HAP-1 (cell line): ENCODE results near the gene HLA-DOA.

Experiments used
- DNase-seq, 2 experiments: peaks; one replicate each; pipeline ENCODE4 v3.0.0-alpha.2; 2016 to 2020; ENCODE audit warnings: low spot score in 2 of 2
- H3K27me3 ChIP-seq: fragments of 250-450 bp; sonication (Bioruptor Pico); 2 replicates; pipeline ENCODE4 v1.5.1; 2020; ENCODE audit warnings: low read depth, mild to moderate bottlenecking, moderate library complexity
- H3K36me3 ChIP-seq: fragments of 250-450 bp; sonication (Bioruptor Pico); replicated peaks from 2 replicates; pipeline ENCODE4 v1.5.1; 2020; ENCODE audit warnings: mild to moderate bottlenecking
- H3K4me1 ChIP-seq: fragments of 250-450 bp; sonication (Bioruptor Pico); 2 replicates; pipeline ENCODE4 v1.5.1; 2020; ENCODE audit warnings: mild to moderate bottlenecking
- H3K4me3 ChIP-seq: fragments of 250-450 bp; sonication (Bioruptor Pico); 2 replicates; pipeline ENCODE4 v1.5.1; 2020; ENCODE audit warnings: mild to moderate bottlenecking, moderate library complexity
- H3K9me3 ChIP-seq: fragments of 250-450 bp; sonication (Bioruptor Pico); 2 replicates; pipeline ENCODE4 v1.5.1; 2020; ENCODE audit warnings: mild to moderate bottlenecking, moderate library complexity
- in situ Hi-C: fragments of 300-500 bp; cut with MboI; formaldehyde crosslinking; loops from 3 replicates; pipeline ENCODE4 v1.14.3; 2020; ENCODE audit warnings: low sequenced_read_pairs, inconsistent platforms, mixed read lengths

The HLA-DOA gene

GRCh38 chr6:33008944-33009861 lies at the start of gene HLA-DOA:
Gene HLA-DOA, minus strand, starts transcription at chr6:33009591.
- Histone ChIP-seq H3K36me3 (no peaks in the 10 kb centered on the region), H3K4me3 (no peak within 1 kb of the TSS), H3K9me3 (no peaks in the 10 kb centered on the region), H3K27me3 (peaks cover 34% of the 10 kb centered on the region), H3K4me1 (no peaks in the 10 kb centered on the region)
- DNase-seq, result no peak
- in situ Hi-C loops, result no loop called here

- H3K4me1 ChIP-seq, result peaks cover 7% of the 10 kb centered on the region
- DNase-seq, result no peak
- in situ Hi-C loops, result no loop called here
Observed at GRCh38 chr6:33057222-33058150, 48.1 kb upstream of the HLA-DOA start.

GRCh38 chr6:33053230-33053629 lies 43.8 kb upstream of the HLA-DOA start:
- Histone ChIP-seq H3K36me3 (no peaks in the 10 kb centered on the region), H3K9me3 (no peaks in the 10 kb centered on the region), H3K4me3 (no peak overlapping the region), H3K4me1 (peaks cover 19% of the 10 kb centered on the region), H3K27me3 (peaks cover 12% of the 10 kb centered on the region)
- DNase-seq, result peak in 1 of 2 experiments; percentile 31
- in situ Hi-C loops, result no loop called here

More at GRCh38 chr6:33057222-33058150, 48.1 kb upstream of the HLA-DOA start:
- Histone ChIP-seq H3K9me3 (no peaks in the 10 kb centered on the region), H3K27me3 (peaks cover 12% of the 10 kb centered on the region), H3K36me3 (no peaks in the 10 kb centered on the region), H3K4me3 (no peak overlapping the region)

GRCh38 chr6:33052627-33053026 lies 43.2 kb upstream of the HLA-DOA start:
- in situ Hi-C loops, result no loop called here
- no peak for DNase-seq
- peaks cover 19% of the 10 kb centered on the region for H3K4me1 ChIP-seq
- no peaks in the 10 kb centered on the region for H3K36me3 ChIP-seq
- H3K27me3 ChIP-seq, result peaks cover 8% of the 10 kb centered on the region
- no peaks in the 10 kb centered on the region for H3K9me3 ChIP-seq
- no peak overlapping the region for H3K4me3 ChIP-seq

GRCh38 chr6:33050014-33050810 lies 40.8 kb upstream of the HLA-DOA start:
- no peak overlapping the region for H3K4me3 ChIP-seq
- no peak for DNase-seq
- in situ Hi-C loops, result no loop called here
- no peaks in the 10 kb centered on the region for H3K36me3 ChIP-seq
- H3K27me3 ChIP-seq, result 0 out of 2 replicates have a peak, but pooled peaks cover 2% of the 10 kb centered on the region
- H3K4me1 ChIP-seq, result peaks cover 19% of the 10 kb centered on the region
- H3K9me3 ChIP-seq, result no peaks in the 10 kb centered on the region

- Histone ChIP-seq H3K27me3 (0 out of 2 replicates have a peak, but pooled peaks cover 2% of the 10 kb centered on the region), H3K36me3 (no peaks in the 10 kb centered on the region), H3K4me3 (no peak overlapping the region), H3K4me1 (peaks cover 19% of the 10 kb centered on the region), H3K9me3 (no peaks in the 10 kb centered on the region)
- no peak for DNase-seq
- in situ Hi-C loops, result no loop called here
Observed at GRCh38 chr6:33049323-33050013, 40.1 kb upstream of the HLA-DOA start.

GRCh38 chr6:33040157-33040556 lies 30.8 kb upstream of the HLA-DOA start:
- H3K9me3 ChIP-seq, result no peaks in the 10 kb centered on the region
- H3K27me3 ChIP-seq, result peaks cover 5% of the 10 kb centered on the region
- no peaks in the 10 kb centered on the region for H3K36me3 ChIP-seq
- H3K4me3 ChIP-seq, result no peak overlapping the region
- no peaks in the 10 kb centered on the region for H3K4me1 ChIP-seq
- in situ Hi-C loops, result no loop called here
- DNase-seq, result no peak

GRCh38 chr6:33036535-33036934 lies 27.1 kb upstream of the HLA-DOA start:
- peaks cover 7% of the 10 kb centered on the region for H3K27me3 ChIP-seq
- in situ Hi-C loops, result no loop called here

GRCh38 chr6:33034554-33034953 lies 25.2 kb upstream of the HLA-DOA start:
- no peak overlapping the region for H3K4me3 ChIP-seq
- in situ Hi-C loops, result no loop called here
- peaks cover 17% of the 10 kb centered on the region for H3K27me3 ChIP-seq
- no peaks in the 10 kb centered on the region for H3K4me1 ChIP-seq
- H3K9me3 ChIP-seq, result no peaks in the 10 kb centered on the region
- no peaks in the 10 kb centered on the region for H3K36me3 ChIP-seq
- DNase-seq, result no peak

More at GRCh38 chr6:33036535-33036934, 27.1 kb upstream of the HLA-DOA start:
- H3K36me3 ChIP-seq, result no peaks in the 10 kb centered on the region
- no peak for DNase-seq
- no peaks in the 10 kb centered on the region for H3K9me3 ChIP-seq
- no peak overlapping the region for H3K4me3 ChIP-seq
- no peaks in the 10 kb centered on the region for H3K4me1 ChIP-seq

GRCh38 chr6:33030245-33030644 lies 20.9 kb upstream of the HLA-DOA start:
- no peaks in the 10 kb centered on the region for H3K36me3 ChIP-seq
- H3K4me1 ChIP-seq, result no peaks in the 10 kb centered on the region
- H3K4me3 ChIP-seq, result no peak overlapping the region
- in situ Hi-C loops, result no loop called here
- peaks cover 20% of the 10 kb centered on the region for H3K27me3 ChIP-seq
- no peaks in the 10 kb centered on the region for H3K9me3 ChIP-seq
- DNase-seq, result no peak

GRCh38 chr6:33029328-33030184 lies 20.2 kb upstream of the HLA-DOA start:
- Histone ChIP-seq H3K27me3 (peaks cover 20% of the 10 kb centered on the region), H3K4me3 (no peak overlapping the region), H3K9me3 (no peaks in the 10 kb centered on the region), H3K36me3 (no peaks in the 10 kb centered on the region), H3K4me1 (no peaks in the 10 kb centered on the region)
- DNase-seq, result no peak
- in situ Hi-C loops, result no loop called here

- in situ Hi-C loops, result no loop called here
- Histone ChIP-seq H3K9me3 (no peaks in the 10 kb centered on the region), H3K27me3 (peaks cover 20% of the 10 kb centered on the region), H3K36me3 (no peaks in the 10 kb centered on the region), H3K4me3 (no peak overlapping the region), H3K4me1 (no peaks in the 10 kb centered on the region)
- DNase-seq, result no peak
Observed at GRCh38 chr6:33028220-33028849, 18.9 kb upstream of the HLA-DOA start.
